ENCODE results near the gene RETREG1.

- TF ChIP-seq CTCF (IDR thresholded peaks at IDR 0.05) (no peak), POLR2A (IDR thresholded peaks at IDR 0.05) (no peak)
Observed at GRCh38 chr5:16663840-16664239, 47.0 kb upstream of the RETREG1 start.
